Stomach (tissue), 9 donors: Measurements from ENCODE around the gene CLVS2. TPM values are rescaled to one million over a fixed set of nuclear protein-coding genes. Genes with fewer than 3 reads are reported as not detected.

Experiments used
- DNase-seq, 2 donors: peaks; one replicate each; pipeline versions ENCODE4 v3.0.0 to v3.0.0-alpha.2; 2013 to 2019
- H3K27ac ChIP-seq, 5 donors: fragments of 200-600 bp in 4 of 5; sonication (generic) in 4 of 5; one replicate each; pipeline ENCODE4 v1.5.1; 2013 to 2019; ENCODE audit warnings: mild to moderate bottlenecking in 1 of 5, moderate library complexity in 1 of 5
- H3K27me3 ChIP-seq, 3 donors: fragments of 200-600 bp; sonication (generic); one replicate each; pipeline ENCODE4 v1.5.1; 2017 to 2019; ENCODE audit warnings: mixed run types in 1 of 3
- H3K36me3 ChIP-seq, 4 donors: fragments of 200-600 bp; sonication (generic); 1 replicate in 3 of 4; 2 replicates in 1 of 4; pipeline ENCODE4 v1.5.1; 2016 to 2019
- H3K4me1 ChIP-seq, 4 donors: fragments of 200-600 bp; sonication (generic); one replicate each; pipeline ENCODE4 v1.5.1; 2016 to 2019
- H3K4me3 ChIP-seq, 4 donors: fragments of 200-600 bp; sonication (generic) in 3 of 4; one replicate each; pipeline ENCODE4 v1.5.1; 2016 to 2019; ENCODE audit warnings: mild to moderate bottlenecking in 1 of 4
- H3K9me3 ChIP-seq, 4 donors: fragments of 200-600 bp; sonication (generic); one replicate each; pipeline ENCODE4 v1.5.1; 2016 to 2019
- EP300 ChIP-seq: sonication (generic); formaldehyde crosslinking; IDR thresholded peaks from one replicate; pipeline ENCODE4 v1.6.1; 2017; ENCODE audit warnings: antibody characterized with exemption
- POLR2A ChIP-seq, 4 donors: fragments of 450-650 bp; IDR thresholded peaks; one replicate each; pipeline ENCODE4 v1.6.1; 2016; ENCODE audit warnings: antibody characterized with exemption in 4 of 4, control low read depth in 2 of 4, mild to moderate bottlenecking in 1 of 4, moderate library complexity in 1 of 4
- POLR2AphosphoS5 ChIP-seq, 3 donors: sonication (generic); formaldehyde crosslinking; IDR thresholded peaks; one replicate each; pipeline ENCODE4 v1.6.1; 2016; ENCODE audit warnings: antibody characterized with exemption in 3 of 3
- WGBS, 5 donors: extraction: QIAGEN DNeasy Blood & Tissue Kit in 3 of 5; methylation state at CpG; one replicate each; pipeline versions ENCODE4 v1.1.5 to v1.1.7; 2013 to 2018; 5-methylcytosine and 5-hydroxymethylcytosine counted together
- intact Hi-C: fragments of 100-400 bp; cut with DNase I; formaldehyde crosslinking; loops from one replicate; pipeline ENCODE4 v1.15.1; 2023; ENCODE audit warnings: low total_unique reads
- polyA plus RNA-seq, 3 donors: library from polyadenylated mRNA; stranded (reverse); fragments of 200-250 nt; gene quantifications; one replicate each; pipeline ENCODE4 v1.2.3, GENCODE V29; 2013
- total RNA-seq, 5 donors: library from RNA; depleted of rRNA; stranded (reverse); fragments of >200 nt; gene quantifications; one replicate each; pipeline versions ENCODE4 v1.1.0 to v1.2.3, GENCODE V29; 2014 to 2016
- TF ChIP-seq, protein P1 (sequence below), 7 experiments: fragments of 450-650 bp in 4 of 7; fragments of 200-600 bp in 3 of 7; sonication (generic) in 3 of 7; IDR thresholded peaks; one replicate each; pipeline ENCODE4 v1.5.1; 2016 to 2019; ENCODE audit warnings: antibody characterized with exemption in 7 of 7, control low read depth in 2 of 7, mild to moderate bottlenecking in 1 of 7
- donor health status: healthy with polysubstance abuse.
- donor health status: Bipolar disorder and iron deficiency.
- donor health status: healthy.

The CLVS2 gene
- total and polyA plus RNA-seq, 8 donors, result 0.03 to 59.8 (median 0.92) TPM; not detected in 5

DNA sequence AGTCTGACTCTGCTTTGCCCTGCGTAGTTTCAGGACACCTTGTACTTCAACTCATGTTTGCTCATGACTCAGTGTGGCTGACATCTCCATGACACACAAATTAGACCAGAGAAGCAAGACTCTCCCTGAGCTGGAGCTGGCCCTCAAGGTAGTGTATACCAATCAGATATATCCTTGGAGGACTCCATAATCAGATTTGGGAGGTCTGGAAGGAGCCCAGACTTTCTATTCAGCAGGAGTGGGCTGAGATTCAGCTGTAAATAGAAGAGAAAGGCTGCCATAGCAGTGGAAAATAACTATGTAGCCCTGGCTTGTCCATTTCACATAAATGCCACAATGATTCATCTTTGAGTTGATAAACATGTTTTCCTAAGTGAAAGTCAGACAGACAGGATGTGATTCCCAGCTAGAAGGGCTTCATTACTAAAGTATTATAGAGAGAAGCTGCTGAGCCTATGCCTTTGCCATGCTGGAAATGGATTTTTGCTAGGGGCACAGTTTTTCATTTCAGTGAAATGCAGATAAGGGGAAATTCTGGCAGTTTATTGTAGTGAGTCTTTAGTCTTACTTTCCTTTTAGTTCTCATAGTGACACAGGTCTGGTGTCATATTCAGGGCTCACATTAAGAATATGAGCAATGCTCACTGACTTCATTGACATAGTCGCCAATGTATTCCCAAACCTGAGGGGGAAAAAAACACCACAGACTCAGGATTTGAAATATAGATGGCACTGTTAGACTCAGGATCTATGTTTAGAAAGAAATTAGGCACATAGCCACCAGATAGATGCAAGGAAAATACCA, 95.3 kb downstream of the CLVS2 start:
- H3K4me1 ChIP-seq, result no peaks in the 10 kb centered on the region
- peak overlapping the region in 3 of 5 donors; percentile 22 to 48 (median 31) for H3K27ac ChIP-seq
- H3K36me3 ChIP-seq, result no peaks in the 10 kb centered on the region
- H3K27me3 ChIP-seq, result no peaks in the 10 kb centered on the region
- no peak overlapping the region for H3K4me3 ChIP-seq
- H3K9me3 ChIP-seq, result no peaks in the 10 kb centered on the region
- WGBS, 5 donors, result 74 to 78% (median 77%) methylated on average over 2 of the region's 2 CpGs
- intact Hi-C loops, result no loop called here
- peak in 1 of 2 donors; percentile 27 for DNase-seq
- TF ChIP-seq EP300 (no peak), POLR2AphosphoS5 (IDR thresholded peaks at IDR 0.05) (peak in 2 of 3 donors; percentile 5 to 23)

DNA sequence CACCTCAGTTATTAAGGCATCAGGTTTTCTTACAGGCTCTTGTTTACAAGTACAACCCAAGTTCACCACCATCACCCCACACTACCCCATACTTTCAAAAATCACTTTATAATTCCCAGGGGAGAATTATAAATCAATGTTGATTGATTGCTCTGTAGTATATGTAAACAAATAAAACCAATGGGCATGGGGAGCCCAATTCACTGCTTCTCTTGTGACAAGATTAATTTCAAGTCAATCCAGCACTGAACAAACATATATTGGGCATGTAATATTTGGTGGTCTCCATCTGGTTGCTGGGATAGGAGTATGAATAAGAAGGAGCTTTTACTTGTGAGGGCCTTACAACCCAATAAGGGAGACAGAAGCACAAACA, 95.8 kb downstream of the CLVS2 start:
- Histone ChIP-seq H3K27me3 (no peaks in the 10 kb centered on the region), H3K27ac (peak overlapping the region in 2 of 5 donors; percentile 22 to 48), H3K9me3 (no peaks in the 10 kb centered on the region), H3K4me3 (no peak overlapping the region), H3K36me3 (no peaks in the 10 kb centered on the region), H3K4me1 (no peaks in the 10 kb centered on the region)
- TF ChIP-seq EP300 (no peak), POLR2A (IDR thresholded peaks at IDR 0.05) (no peak), POLR2AphosphoS5 (IDR thresholded peaks at IDR 0.05) (no peak)
- TF ChIP-seq, protein P1, sequence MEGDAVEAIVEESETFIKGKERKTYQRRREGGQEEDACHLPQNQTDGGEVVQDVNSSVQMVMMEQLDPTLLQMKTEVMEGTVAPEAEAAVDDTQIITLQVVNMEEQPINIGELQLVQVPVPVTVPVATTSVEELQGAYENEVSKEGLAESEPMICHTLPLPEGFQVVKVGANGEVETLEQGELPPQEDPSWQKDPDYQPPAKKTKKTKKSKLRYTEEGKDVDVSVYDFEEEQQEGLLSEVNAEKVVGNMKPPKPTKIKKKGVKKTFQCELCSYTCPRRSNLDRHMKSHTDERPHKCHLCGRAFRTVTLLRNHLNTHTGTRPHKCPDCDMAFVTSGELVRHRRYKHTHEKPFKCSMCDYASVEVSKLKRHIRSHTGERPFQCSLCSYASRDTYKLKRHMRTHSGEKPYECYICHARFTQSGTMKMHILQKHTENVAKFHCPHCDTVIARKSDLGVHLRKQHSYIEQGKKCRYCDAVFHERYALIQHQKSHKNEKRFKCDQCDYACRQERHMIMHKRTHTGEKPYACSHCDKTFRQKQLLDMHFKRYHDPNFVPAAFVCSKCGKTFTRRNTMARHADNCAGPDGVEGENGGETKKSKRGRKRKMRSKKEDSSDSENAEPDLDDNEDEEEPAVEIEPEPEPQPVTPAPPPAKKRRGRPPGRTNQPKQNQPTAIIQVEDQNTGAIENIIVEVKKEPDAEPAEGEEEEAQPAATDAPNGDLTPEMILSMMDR (IDR thresholded peaks at IDR 0.05), result no peak
- DNase-seq, result no peak
- intact Hi-C loops, result no loop called here

DNA sequence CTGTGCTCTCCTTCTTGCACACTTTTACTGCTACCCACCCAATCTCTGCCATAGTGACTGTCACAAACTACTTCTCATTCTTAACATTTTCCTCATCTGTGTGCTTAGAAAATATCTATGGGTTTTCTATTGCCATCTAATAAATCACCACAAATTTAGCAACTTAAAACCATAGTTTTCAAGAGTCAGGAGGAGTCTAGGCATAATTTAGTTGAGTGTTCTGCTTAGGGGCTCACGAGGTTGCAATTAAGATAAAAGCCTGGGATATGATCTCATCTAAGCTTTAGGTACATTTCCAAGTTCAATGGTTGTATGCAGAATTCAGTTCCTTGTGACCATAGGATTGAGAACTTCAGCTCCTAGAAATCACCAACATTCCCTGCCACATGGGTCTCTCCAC, 98.8 kb downstream of the CLVS2 start:
- Histone ChIP-seq H3K36me3 (no peaks in the 10 kb centered on the region), H3K27ac (no peak overlapping the region), H3K4me1 (no peaks in the 10 kb centered on the region), H3K4me3 (no peak overlapping the region), H3K9me3 (no peaks in the 10 kb centered on the region), H3K27me3 (no peaks in the 10 kb centered on the region)
- no peak for DNase-seq
- intact Hi-C loops, result no loop called here
- 64 to 85% (median 80%) methylated on average over 1 of the region's 1 CpG for WGBS, 5 donors
- TF ChIP-seq POLR2AphosphoS5 (IDR thresholded peaks at IDR 0.05), result no peak
- TF ChIP-seq EP300, result no peak
- TF ChIP-seq, protein P1 (IDR thresholded peaks at IDR 0.05), result no peak
- TF ChIP-seq POLR2A (IDR thresholded peaks at IDR 0.05), result no peak

DNA sequence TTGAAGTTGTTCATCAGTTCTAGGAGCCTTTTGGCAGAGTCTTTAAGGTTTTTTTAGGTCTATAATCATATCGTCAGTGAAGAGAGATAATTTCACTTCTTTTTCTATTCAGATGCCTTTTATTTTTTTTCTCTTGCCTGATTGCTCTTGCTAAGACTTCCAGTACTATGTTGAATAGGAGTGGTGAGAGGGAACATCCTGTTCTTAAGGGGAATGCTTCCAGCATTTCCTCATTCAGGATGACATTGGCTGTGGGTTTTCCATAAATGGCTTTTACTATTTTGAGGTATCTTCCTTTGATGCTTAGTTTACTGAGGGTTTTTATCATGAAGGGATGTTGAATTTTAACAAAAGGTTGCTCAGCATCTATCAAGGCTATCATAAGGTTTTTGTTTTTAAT, 109.5 kb downstream of the CLVS2 start:
- Histone ChIP-seq H3K27me3 (no peaks in the 10 kb centered on the region), H3K9me3 (peaks cover 0 to 4% (median 0%) of the 10 kb centered on the region in 4 donors), H3K4me1 (no peaks in the 10 kb centered on the region), H3K27ac (no peak overlapping the region), H3K4me3 (no peak overlapping the region), H3K36me3 (no peaks in the 10 kb centered on the region)
- no peak for TF ChIP-seq POLR2AphosphoS5 (IDR thresholded peaks at IDR 0.05)
- TF ChIP-seq, protein P1 (IDR thresholded peaks at IDR 0.05), result no peak
- no peak for TF ChIP-seq POLR2A (IDR thresholded peaks at IDR 0.05)
- no peak for TF ChIP-seq EP300
- intact Hi-C loops, result no loop called here
- 55 to 72% (median 65%) methylated on average over 1 of the region's 1 CpG for WGBS, 5 donors
- DNase-seq, result no peak

DNA sequence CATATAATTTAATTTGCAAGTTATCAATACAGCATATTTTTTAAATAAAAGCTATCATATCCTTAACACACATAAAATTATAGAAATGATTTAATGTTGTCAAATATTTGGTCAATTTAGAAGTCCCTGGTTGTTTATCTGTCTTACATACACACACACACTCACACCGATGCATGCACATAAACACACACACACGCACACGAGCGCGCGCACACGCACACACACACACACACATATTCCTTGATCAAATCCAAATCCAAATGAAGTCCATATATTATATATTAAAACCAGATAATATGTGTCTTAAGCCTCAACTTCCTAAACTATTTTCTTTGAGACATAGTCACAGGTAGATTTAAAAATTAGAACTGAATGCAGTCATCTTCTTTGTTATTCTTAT, 120.3 kb downstream of the CLVS2 start:
- intact Hi-C loops, result no loop called here
- 70 to 84% (median 76%) methylated on average over 7 of the region's 7 CpGs for WGBS, 5 donors
- H3K4me1 ChIP-seq, result peaks cover 0 to 3% (median 0%) of the 10 kb centered on the region in 4 donors
- H3K9me3 ChIP-seq, result no peaks in the 10 kb centered on the region
- no peak for TF ChIP-seq EP300
- TF ChIP-seq POLR2A (IDR thresholded peaks at IDR 0.05), result no peak
- TF ChIP-seq POLR2AphosphoS5 (IDR thresholded peaks at IDR 0.05), result no peak
- TF ChIP-seq, protein P1 (IDR thresholded peaks at IDR 0.05), result no peak
- no peak overlapping the region for H3K4me3 ChIP-seq
- H3K27ac ChIP-seq, result no peak overlapping the region
- DNase-seq, result no peak
- no peaks in the 10 kb centered on the region for H3K36me3 ChIP-seq
- no peaks in the 10 kb centered on the region for H3K27me3 ChIP-seq
